Fibroblast of peridontal ligament (primary cell): ENCODE measurements around the gene SELENOH.
"Not testable (repeated sequence)": the region's sequence is repeated elsewhere in the genome, so short reads cannot be mapped to it uniquely, and the experiment has no call there.

Source experiments
- DNase-seq: peaks from one replicate; pipeline ENCODE4 v3.0.0-alpha.2; 2010; ENCODE audit errors: extremely low read depth

SELENOH gene

GRCh38 chr11:57741132-57742086 is at the start of gene SELENOH:
TSS of gene SELENOH (plus strand) at chr11:57741491. CDS start at chr11:57741596, 105 bp downstream.
- peak; percentile 96 for DNase-seq

- no peak for DNase-seq
These were observed 42.4 kb upstream of the SELENOH start for GRCh38 chr11:57698843-57699365.

GRCh38 chr11:57699813-57700212 is 41.5 kb upstream of the SELENOH start:
- DNase-seq = no peak

GRCh38 chr11:57700425-57700824 is 40.9 kb upstream of the SELENOH start:
- no peak for DNase-seq

- DNase-seq = peak; percentile 29
These were observed 38.0 kb upstream of the SELENOH start for GRCh38 chr11:57703341-57703740.

- no peak for DNase-seq
These were observed 36.4 kb upstream of the SELENOH start for GRCh38 chr11:57704932-57705331.

GRCh38 chr11:57705432-57705831 is 35.9 kb upstream of the SELENOH start:
- DNase-seq = not testable (repeated sequence)

- DNase-seq = no peak
These were observed 31.4 kb upstream of the SELENOH start for GRCh38 chr11:57709802-57710367.

- peak; percentile 64 for DNase-seq
These were observed 29.7 kb upstream of the SELENOH start, which contains the start of gene MED19 for GRCh38 chr11:57711414-57712255. TSS of gene MED19 (minus strand) at chr11:57712215. CDS start at chr11:57712179, 36 bp downstream.

GRCh38 chr11:57712256-57713150 is 28.8 kb upstream of the SELENOH start, which contains the start of gene TMX2:
TSS of gene TMX2 (plus strand) at chr11:57712593. CDS start at chr11:57712619, 26 bp downstream.
- DNase-seq = peak; percentile 100

- DNase-seq = no peak
These were observed 27.5 kb upstream of the SELENOH start for GRCh38 chr11:57713835-57714234.

- not testable (repeated sequence) for DNase-seq
These were observed 24.6 kb upstream of the SELENOH start for GRCh38 chr11:57716726-57717125.

GRCh38 chr11:57727185-57727584 is 14.1 kb upstream of the SELENOH start:
- DNase-seq = no peak

- DNase-seq = no peak
These were observed 12.5 kb upstream of the SELENOH start for GRCh38 chr11:57728829-57729228.

GRCh38 chr11:57729479-57729878 is 11.8 kb upstream of the SELENOH start:
- DNase-seq = no peak

GRCh38 chr11:57732661-57733060 is 8.6 kb upstream of the SELENOH start:
- DNase-seq = no peak

GRCh38 chr11:57735619-57736298 is 5.5 kb upstream of the SELENOH start:
- no peak for DNase-seq

- no peak for DNase-seq
These were observed 779 bp downstream of the SELENOH start for GRCh38 chr11:57742087-57742452.

- DNase-seq = no peak
These were observed 3.1 kb downstream of the SELENOH start for GRCh38 chr11:57744357-57744756.

GRCh38 chr11:57745206-57745605 is 3.9 kb downstream of the SELENOH start:
- no peak for DNase-seq
